ENCODE measurements around the gene TRMT61A. TPM values are rescaled to one million over a fixed set of nuclear protein-coding genes. Genes with fewer than 3 reads are reported as not detected.
A peak's percentile ranks its signal among the peaks of the same experiment; 100 is the strongest.
"Not testable (repeated sequence)": the region's sequence is repeated elsewhere in the genome, so short reads cannot be mapped to it uniquely, and the experiment has no call there.

Gene TRMT61A
- total RNA-seq, 1 donor from 2014 or later, result 5.6 TPM

DNA sequence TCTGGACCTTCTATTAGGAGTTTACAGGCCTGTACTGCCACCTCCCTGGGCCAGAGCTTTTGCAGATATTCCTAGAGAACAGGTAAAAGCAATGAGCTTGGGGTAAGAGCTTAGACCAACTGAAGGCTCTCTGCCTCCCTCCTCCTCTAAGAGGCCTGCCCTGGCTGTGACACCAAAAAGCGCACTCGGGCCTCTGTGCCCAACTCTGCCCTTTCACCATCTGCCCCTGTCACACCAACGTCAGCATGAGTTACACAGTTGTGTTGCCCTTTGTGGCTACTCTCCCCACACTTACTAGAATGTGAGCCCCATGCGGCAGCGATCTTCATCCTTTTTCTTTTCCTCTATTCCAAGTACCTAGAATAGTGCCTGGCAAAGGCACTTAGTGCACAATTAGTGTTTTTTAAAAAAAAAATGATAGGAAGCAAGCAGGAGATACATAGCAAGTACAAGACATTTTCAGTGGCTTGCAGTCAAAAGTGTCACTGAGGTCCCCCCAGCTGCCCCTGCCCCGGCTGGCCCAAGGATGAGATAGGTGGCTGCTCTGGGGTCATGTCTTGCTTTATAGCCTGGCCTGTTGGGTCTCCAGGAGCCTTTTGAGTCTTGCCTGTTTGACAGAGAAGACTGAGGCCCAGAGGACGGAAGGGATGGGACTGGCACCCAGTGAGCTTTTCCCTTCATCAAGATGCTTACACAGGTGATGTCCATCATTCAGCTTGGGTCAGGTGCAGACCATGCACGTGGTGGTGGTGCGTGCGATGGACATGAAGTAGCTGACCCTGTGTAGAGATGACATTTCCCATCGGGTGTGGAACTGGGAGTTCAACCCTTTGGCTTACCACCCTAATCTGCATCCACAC, 18.9 kb upstream of the TRMT61A start:
- no peak for DNase-seq

DNA sequence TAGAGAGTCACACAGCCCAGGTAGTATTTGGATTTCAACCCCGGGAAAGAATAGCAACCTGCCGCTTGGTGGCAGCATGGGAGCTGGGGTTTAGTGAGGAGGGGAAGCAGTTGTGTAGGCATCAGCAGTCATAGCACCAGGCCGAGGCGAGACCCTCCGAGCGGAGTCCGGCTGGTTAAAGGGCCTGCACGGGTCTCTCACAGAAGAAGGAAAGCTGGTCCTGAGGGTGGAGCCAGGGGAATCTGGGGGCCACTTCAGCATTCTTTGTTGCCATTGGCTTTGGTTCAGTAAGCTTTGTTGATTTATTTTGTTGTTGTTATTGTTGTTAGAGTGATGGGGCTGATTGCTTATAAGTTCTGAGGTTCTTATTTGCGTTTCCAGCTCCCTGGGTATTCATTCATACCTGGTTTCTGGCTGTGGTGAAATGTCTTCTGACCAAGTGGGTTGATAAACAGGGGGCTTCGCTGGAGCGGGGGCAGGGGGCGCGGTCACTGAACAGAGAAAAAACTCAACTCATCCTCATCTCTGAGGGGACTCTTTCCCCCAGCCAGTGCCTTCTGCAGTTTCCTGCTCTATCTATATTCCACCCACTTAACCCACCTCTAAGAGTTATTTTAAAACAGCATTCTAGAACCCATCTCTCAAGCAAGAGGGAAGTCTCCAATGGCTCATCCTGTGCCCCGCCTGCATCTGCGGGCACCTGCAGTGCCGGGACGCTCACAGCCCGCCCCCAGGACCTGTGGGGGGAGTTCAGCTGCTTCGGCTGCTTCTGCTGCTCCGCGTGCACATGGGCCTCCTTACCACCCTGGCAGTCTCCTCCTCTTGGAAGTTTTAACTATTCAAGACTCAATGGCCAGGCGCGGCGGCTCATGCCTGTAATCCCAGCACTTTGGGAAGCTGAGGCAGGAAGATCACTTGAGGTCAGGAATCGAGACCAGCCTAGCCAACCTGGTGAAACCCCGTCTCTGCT, 18.0 kb upstream of the TRMT61A start:
- no peak for DNase-seq

DNA sequence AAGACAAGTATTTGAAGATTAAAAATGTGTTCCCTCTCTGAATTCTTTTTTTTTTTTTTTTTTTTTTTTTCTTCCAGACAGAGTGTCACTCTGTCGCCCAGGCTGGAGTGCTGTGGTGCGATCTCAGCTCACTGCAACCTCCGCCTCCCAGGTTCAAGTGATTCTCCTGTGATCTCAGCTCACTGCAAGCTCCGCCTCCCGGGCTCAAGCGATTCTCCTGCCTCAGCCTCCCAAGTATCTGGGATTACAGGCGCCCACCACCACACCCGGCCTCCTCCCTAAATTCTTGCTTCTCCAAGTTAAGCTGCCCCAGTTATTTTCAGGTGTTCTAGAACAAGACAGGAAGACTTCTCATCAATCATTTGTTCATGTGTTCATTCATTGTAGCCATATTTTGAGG, 16.8 kb upstream of the TRMT61A start:
- DNase-seq, result not testable (repeated sequence)

DNA sequence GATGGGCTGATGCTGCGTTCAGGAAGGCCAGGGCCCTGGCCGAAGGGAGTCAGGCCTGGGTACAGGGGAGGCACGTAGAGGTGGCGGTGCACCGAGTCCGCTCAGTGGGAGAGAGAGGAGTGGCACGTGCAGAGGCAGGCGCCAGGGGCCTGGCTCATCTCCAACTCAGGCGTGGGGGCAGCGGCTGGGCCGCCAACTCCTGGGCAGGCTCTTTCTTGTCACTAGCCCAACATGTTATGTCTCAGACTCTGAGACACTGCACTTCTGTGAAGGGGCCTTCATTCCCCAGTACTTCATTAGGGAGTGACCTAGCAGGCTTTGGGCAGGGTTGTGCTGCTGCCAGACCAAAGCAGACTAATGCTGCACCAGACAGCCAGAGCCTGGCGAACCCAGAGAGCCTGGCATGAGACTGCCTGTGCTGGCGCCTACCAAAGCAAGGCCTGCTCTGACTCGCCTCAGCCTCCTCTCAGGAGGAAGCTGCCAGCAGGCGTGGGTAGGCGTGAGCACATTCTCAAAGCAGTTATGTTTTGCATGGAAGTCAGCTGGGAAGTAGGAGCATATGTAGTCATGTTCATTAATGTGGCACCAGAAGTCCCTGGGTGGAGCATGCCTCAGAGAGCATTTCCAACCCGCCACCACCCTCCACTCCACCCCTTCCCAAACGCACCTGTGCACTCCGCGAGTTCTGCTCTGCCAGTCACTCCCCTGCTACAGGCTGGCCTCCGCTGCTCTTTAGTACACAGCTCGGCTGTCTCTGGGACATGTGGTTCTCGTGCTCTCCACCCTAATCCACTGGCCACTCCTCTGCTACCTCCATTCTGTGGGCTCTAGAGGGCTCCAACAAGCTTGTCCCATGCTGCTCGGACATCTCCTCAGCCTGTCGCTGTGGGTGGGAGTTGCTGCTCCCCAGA, 16.0 kb upstream of the TRMT61A start:
- DNase-seq, result no peak

DNA sequence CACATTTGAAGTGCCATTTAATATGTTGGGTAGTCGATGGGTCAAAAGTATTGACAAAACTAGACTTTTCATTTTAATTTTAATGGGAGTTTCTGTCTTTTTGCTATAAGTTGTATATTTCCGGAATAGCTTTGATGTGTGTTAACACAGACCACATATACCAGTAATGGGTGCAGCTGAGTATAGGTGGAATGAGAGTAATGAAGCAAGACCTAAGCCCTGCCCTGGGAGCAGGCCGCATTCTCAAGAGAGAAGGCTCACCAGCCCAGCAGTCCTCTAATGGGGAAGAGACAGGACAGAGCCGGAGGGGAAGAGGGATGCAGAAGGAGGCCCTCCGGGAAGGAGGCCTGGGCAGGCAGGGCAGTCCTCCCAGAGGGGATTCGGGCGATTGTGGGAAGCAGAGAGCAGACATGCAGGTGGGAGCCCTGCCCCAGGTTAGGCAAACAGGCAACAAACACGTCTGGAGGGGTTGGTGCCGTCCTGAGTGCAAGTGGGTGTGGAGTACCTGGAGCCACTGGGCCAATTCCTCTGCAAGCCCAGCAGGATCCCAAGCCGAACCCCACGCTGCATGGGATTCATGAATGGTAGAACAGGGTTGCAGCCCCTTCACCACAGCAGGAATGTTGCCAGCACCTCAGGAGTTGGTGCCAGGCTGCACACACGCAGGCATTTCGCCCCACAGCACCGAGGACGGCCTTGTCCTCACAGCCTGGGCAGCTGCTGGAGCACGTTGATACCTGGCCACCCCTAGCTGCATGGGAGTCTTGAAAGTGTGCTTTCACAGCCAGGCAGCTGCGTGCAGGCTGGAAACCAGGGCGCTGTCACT, 14.2 kb upstream of the TRMT61A start:
- DNase-seq, result no peak

DNA sequence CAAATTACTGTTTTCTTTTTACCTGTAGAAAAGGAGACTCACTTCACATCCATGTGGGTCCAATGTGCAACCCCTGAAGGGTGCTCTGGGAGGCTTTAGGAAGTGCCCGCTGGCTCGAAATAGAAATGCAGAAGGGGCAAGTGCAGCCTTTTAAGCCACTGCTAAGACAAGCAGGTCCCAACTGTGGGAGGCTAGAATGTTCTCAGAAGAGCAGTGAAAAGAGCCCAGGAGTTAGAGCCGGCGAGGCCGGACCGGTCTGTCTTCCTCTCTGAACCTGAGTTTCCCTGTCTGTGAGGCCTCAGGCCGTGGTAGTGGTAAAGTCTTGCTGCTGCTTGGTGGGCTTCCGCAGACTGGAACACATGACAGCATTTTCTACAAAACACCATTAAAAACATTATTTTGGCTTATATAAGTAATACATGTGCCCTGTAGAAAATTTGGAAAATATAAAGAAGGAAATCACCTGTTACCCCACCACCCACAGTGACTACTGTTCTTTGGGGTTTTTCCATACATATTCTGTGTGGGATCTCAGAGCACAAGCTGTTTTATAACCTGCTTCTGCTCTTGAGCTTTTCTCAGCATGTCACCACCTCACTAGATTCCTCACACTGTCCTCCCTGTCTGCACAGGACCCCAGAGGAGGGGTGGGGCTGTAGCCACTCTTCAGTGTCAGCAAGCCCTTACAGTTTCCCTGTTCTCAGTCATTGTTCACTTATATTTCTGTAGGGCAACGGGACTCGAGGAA, 12.4 kb upstream of the TRMT61A start:
- DNase-seq, result no peak

DNA sequence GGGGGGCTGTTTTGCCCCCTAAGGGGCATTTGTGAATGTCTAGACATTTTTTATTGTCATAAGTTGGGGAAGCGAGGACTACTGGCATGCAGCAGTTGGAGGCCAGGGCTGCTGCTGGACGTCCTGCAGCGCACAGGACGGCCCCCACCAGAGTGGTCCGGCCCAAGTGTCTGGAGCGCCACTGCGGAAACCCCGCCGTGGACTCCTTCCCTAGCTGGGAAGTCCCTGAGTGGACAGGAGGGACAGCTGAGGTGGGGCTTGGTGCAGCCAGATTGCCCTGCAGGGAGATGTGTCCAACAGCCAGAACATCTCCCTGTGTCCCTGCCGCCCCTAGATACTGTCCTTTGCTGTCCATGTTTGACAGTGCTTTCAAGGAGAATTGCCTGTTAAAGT, 11.8 kb upstream of the TRMT61A start:
- no peak for DNase-seq

DNA sequence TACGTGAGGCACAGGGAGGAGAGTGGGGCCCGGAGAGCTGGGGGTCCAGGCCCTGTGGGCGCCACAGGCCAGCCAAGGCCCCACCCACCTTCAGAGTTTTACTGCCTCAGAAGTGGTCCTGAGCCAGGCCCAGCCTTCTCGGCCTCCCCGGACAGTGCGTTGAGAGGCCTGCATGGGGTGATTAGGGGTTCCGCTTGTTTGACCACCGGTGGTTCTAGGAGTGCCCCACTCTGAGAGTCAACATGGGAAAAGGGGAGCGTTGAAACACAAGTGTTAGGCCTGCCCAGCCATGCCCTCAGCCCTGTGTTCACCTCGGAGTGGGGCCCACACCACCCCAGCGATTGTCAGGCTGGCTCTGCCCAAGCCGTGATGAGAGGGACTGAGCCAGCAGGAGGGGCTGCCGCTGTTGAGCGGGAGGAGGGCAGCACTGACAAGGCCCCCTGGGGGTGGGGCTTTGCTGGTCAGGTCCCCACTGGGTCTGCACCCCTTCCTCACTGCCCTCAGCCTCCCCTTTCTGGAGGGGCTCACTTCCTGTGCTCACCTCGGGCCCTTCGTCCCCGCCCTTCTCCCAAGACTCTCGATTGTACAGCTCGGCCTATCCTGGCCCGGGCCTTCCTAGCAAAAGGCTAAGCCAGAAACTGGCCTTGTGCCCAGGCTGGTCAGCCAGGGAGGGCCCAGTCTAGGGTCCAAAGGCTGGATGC, 11.1 kb upstream of the TRMT61A start:
- DNase-seq, result no peak

DNA sequence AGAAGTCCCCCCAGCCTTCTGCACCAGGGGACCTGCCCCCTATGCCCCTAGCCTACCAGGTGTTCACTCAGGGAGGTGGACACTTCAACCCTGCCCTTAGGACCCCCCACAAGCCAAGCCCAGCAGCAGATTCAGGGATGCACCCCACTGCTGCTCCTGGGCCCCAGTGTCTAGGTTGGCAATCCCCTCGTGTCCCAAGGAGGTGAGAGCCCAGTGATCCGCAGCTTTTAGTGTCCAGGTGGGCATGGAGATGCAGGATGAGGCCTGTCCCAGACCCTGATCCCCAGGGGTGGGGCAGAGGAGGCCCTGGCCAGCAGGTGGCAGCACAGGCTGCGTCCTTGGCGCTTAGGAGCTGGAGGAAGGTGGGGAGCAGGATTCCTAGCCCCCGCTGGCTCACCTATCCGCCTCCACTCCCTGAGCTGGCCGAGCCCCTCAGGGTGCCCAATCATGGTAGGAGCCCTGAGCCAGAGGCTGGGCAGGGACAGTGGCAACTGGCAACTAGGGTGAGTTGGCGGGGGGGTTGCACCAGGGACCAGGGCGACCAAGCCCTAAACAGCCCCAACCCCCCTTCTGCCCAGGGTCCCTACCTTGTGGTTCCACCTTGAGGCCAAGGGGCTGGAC, 10.5 kb upstream of the TRMT61A start:
- DNase-seq, result peak; percentile 69

DNA sequence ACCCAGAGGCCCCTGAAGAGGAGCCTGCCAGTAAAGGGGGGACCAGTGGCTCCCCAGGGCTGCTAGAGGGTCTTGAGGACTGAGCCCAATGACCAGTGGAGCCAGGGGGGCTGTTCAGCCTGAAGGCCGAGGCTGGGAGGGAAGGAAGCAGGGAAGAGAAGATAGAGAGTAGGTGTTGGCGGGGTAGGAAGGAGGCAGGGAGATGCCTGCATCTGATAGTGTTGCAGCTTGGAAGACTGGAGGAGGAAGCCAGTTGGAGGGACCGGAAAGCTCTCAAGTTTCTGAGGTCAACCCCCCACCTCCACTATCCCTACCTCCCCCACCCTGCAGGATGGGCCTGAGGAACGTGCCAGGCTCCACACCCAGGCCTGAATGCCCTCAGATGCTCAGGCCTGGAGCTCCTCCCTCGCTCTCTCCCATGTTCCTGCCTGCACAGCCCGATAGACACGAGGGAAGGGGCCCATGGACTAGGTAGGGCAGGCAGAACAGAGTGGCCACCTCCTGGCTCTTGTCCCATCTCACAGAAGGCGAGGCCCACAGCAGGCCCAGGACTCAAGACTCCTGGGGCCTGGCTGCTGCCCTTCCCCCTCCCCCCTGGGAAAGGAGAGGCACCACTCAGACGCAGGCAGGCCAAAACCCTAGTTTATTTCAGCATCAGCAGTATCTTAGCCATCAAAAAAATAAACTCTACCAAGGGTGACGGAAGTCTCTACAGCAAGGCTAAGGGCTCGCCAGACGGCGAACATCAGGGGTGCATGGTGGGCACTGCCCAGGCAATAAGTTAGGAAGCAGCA, 9.8 kb upstream of the TRMT61A start:
- no peak for DNase-seq

DNA sequence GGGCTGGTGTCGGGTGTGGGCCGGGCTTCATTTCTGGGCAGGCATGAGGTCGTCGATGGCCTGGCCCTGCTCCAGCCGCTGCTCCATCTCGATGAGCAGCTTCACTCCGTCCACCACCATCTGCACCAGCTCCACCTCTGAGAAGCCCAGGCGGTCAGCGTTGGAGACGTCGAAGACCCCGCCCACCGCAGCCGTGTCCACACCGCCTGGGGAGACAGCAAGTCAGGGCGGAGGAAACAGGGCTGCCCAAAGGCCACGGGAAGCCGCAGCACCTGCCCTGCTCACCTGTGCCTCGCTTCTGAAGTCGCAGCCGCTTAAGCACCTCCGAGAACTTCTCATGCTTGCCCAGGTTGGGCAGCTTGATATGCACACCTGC, 9.2 kb upstream of the TRMT61A start:
- DNase-seq, result no peak

DNA sequence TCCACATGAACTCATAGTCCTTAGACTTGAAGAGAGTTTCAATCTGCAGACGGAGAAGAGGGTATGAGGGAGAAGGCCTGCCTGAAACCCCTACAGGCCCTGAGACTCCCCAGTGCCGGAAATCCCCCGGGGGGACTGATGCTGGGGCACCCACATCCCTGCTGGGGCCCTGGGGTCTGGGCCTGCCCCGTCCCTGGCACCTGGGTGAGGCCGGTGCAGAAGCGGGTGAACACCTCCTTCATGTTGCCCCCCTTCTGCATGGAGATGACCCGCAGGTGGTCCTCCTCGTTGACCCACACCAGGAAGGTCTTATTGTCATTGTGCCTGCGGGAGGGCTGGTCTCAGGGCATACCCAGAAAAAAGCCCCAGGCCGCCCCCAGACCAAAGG, 8.7 kb upstream of the TRMT61A start:
- DNase-seq, result no peak

DNA sequence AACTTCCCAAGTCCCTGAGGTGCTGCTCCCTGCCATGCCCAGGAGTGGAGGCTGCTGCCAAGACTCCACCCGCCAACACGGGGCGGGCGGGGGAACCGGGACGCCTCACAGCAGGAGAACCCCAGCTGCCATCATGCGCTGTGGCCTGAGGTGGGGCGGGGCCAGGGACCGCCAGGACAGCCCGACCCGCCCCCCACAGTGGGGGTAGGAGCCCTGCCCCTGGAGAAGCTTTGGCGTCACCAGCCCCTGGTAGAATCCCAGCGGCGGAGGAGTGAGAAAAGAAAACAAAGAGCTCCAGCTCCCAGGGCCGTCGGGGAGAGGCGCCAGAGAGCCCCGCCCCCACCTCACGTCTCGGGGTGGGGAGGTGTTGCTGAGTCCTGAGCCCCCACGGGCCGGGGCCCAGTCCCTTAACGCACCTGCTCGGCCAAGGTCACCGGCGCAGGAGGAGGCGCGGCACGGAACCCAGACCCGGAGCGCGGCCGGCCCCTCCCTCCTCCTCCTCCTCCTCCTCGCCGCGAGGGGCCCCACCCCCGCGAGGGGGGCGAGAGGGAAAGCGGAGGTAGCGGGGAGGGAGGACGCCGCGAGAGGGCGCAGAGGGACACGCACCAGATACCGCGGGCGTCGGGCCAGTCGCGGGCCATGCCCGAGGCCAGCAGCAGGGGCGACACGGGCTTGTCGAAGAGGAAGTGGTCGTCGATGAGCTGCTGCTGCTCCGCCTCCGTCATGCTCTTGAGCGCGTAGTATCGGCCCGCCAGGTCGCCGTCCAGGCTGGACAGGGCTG, 8.1 kb upstream of the TRMT61A start:
- DNase-seq, result peak; percentile 57

DNA sequence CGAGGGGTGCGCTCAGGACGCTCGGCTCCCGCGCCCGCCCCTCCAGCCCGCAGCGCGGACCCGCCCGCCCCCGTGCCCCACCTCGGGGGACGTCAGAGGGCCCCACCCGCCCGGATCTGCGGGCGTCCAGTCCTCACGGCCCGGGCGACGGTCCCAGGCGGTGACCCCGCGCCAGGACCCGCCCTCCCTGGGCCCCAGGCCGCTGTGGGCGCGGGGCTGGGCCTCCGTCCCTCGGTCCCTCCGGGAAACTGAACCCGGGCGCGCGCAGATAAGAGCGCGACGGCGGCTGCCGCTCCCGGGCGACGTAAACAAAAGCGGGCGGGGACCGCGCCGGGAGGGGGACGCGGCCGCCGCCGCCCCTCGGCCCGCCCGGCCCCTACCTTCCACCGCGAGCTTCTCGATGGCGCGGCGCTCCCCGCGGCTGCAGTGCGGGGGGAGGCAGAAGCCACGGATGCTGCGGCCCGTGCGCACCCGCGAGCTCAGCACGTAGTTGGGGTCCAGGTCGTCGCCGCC, 7.5 kb upstream of the TRMT61A start:
- no peak for DNase-seq

DNA sequence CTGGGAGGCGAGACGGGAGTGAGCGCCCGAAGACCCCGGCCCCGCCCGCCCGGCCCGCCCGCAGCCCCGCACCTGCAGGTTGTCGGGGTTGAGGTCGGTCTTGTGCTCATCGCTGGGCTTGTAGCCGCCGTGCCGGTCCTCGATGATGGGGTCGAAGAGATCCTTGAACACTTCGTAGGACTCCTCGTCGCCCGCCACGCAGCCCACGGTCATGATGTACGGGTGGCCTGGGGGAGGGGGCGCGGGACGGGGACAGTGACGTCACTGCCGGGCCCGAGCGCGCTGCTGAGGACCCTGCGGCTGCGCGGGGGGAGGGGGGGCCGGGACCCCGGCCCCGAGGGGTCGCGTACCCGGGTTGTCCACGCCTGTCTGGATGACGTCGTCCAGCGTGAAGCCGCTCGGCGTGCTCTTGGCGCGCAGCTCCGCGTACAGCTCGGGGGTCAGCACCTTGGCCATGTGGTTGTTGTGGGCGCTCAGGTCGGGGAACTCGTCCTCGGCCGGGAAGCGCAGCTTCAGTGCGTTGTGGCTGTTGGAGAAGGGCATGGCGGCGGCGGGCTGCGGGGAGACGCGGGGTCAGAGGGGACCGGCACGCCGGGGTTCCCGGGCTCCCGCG, 6.9 kb upstream of the TRMT61A start:
- no peak for DNase-seq

DNA sequence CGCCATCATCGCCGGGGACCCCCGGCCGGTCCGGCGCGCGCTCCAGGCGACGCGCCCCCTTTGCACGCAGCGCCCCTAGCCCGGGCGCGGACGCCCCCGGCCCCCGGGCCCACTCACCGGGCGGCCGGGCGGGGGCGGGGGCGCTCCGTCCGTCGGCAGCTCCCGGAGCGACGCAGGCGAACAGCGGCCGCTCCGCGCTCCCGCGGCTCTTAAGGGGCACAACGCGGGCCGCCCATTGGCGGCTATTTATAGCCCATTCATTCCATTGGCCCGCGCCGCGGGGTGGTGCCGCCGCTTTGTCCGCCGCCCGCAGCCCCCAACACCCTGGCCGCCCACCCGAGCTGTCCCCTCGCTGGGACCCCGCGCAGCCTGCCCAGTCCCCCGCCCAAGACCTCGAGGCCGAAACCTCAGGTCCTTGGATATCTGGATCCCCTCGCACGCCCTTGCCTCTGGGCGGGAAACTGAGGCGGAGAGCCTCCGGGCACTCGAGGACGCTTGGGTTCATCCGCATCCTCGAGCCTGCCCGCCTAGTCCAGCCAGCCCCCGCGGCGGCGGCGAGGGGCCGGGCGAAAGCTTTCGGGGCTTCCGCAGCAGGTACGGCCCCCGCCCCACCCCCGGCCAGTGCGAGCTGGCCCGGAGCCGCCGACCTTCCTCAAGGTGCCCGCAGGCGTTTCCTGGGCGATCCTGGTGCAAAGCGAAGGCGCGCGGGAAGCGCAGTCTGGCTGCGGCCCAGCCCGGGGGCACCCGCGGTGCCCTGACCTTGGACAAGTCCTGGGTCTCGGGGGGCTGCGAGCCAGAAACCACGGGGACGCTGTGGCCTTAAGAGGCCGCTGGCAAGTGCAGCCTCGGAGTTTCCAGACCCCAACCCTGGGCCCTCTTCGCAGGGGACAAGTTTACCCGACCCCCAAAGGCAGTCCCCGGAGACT, 6.1 kb upstream of the TRMT61A start, which contains the start of gene CKB:
TSS of gene CKB (minus strand) at position 182 of the 926 bp plus-strand sequence. CDS start 337 bp downstream, outside the sequence.
- peak; percentile 57 for DNase-seq
